Urothelium cell line (cell line): ENCODE data around the gene POGZ.

Source experiments
- DNase-seq: peaks from one replicate; pipeline ENCODE4 v3.0.0; 2011; ENCODE audit warnings: low spot score, mixed read lengths
- FAIRE-seq: peaks from 2 replicates; lab custom pipeline; 2011; peaks lifted over from hg19 to GRCh38; lab: Jason Lieb, UNC

The POGZ gene, protein sequence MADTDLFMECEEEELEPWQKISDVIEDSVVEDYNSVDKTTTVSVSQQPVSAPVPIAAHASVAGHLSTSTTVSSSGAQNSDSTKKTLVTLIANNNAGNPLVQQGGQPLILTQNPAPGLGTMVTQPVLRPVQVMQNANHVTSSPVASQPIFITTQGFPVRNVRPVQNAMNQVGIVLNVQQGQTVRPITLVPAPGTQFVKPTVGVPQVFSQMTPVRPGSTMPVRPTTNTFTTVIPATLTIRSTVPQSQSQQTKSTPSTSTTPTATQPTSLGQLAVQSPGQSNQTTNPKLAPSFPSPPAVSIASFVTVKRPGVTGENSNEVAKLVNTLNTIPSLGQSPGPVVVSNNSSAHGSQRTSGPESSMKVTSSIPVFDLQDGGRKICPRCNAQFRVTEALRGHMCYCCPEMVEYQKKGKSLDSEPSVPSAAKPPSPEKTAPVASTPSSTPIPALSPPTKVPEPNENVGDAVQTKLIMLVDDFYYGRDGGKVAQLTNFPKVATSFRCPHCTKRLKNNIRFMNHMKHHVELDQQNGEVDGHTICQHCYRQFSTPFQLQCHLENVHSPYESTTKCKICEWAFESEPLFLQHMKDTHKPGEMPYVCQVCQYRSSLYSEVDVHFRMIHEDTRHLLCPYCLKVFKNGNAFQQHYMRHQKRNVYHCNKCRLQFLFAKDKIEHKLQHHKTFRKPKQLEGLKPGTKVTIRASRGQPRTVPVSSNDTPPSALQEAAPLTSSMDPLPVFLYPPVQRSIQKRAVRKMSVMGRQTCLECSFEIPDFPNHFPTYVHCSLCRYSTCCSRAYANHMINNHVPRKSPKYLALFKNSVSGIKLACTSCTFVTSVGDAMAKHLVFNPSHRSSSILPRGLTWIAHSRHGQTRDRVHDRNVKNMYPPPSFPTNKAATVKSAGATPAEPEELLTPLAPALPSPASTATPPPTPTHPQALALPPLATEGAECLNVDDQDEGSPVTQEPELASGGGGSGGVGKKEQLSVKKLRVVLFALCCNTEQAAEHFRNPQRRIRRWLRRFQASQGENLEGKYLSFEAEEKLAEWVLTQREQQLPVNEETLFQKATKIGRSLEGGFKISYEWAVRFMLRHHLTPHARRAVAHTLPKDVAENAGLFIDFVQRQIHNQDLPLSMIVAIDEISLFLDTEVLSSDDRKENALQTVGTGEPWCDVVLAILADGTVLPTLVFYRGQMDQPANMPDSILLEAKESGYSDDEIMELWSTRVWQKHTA (N-terminal part only)

GRCh38 chr1:151459331-151460046 is at the start of gene POGZ:
Gene POGZ (minus strand): TSS chr1:151459494. CDS start chr1:151442204, 17,290 bp downstream.
- FAIRE-seq (no peak), DNase-seq (peak; percentile 93)

GRCh38 chr1:151508833-151509232 is 49.5 kb upstream of the POGZ start:
- FAIRE-seq (no peak), DNase-seq (no peak)

DNA sequence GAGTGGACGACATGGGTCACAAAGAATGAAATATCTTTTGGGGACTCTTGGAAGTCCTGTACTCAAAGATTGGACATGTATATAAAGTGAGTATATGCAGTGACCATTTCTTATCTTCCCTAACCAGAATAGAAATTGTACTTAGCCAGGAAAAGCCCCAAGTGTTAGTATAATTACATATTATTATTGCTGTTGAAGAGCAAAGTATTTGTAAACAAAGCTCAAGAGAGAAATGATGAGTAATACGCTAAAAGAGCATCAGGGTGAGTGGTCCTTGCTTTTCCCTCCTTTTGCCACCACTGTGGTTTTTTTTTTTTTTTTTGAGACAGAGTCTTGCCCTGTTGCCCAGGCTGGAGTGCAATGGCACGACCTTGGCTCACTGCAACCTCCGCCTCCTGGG is 45.5 kb upstream of the POGZ start:
- DNase-seq (no peak), FAIRE-seq (no peak)

GRCh38 chr1:151504252-151504651 is 45.0 kb upstream of the POGZ start:
- DNase-seq (no peak), FAIRE-seq (no peak)

DNA sequence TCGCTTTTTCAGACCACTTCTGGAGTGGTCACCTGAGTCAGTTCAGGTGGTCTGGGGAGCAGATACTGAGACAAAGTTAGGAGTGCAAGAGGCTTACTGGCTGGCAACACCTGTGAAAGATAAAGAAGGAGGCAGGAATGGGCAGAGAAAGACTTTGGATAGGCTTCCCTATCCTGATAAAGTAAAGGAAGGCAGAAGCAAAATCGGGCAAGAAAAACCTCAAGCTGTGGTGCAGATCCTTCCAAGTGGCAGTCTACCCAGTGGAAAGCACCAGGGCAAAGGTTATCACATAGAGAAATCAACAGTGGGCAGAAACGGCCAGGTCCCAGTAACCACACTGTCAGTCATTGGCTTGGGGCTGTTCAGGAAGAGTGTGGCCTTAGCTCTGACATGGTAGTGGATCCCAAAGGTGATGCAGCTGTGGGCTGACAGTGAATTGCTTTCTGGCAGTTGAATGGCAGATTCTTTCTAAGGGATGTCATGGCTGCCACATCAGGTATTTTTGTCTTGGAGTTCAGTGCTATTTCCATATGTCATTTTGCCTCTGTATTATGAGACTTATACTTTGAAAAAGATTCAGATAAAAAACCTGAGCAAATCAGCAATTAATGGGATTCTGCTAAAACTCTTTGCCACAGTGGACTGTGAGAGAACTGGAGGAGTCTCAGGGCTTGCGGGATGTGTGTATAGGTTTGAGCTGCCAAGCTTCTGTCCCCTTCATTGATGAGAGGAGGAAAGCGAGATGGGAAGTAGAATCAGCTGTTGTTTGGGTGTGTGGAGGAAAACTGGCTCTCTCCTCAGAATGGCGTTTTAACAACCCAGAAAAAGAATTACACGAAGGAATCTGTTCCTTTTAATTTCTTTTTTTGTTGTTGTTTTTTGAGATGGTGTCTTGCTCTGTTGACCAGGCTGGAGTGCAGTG is 43.8 kb upstream of the POGZ start:
- no peak for DNase-seq
- no peak for FAIRE-seq

- FAIRE-seq: no peak
Measured at GRCh38 chr1:151502035-151502700, 42.9 kb upstream of the POGZ start.

GRCh38 chr1:151501474-151501873 is 42.2 kb upstream of the POGZ start:
- FAIRE-seq (no peak), DNase-seq (no peak)

More at GRCh38 chr1:151502035-151502700, 42.9 kb upstream of the POGZ start:
- no peak for DNase-seq

GRCh38 chr1:151499930-151500329 is 40.6 kb upstream of the POGZ start:
- FAIRE-seq: no peak

DNA sequence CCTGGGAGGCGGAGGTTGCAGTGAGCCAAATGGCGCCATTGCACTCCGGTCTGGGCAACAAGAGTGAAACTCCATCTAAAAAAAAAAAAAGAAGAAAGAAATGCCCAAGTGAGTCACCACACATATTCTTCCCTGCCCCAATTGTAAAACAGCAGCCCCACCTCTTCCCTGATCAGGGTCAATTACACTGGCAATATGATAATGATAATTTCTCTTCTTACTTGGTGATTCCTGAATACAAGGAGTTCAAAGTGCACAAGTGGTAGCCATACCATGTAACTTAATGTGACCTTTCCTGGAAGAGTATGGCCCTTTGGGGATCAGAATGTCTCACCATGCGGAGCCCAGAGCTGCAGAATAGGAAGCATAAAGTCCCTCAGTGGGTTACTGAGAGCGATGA is 40.1 kb upstream of the POGZ start:
- DNase-seq: no peak
- FAIRE-seq: no peak

More at GRCh38 chr1:151499930-151500329, 40.6 kb upstream of the POGZ start:
- no peak for DNase-seq

- no peak for DNase-seq
- FAIRE-seq: no peak
Measured at GRCh38 chr1:151495316-151495715, 36.0 kb upstream of the POGZ start.

- no peak for FAIRE-seq
- peak; percentile 74 for DNase-seq
Measured at GRCh38 chr1:151494741-151495281, 35.5 kb upstream of the POGZ start.

- FAIRE-seq (no peak), DNase-seq (no peak)
Measured at GRCh38 chr1:151493042-151493441, 33.7 kb upstream of the POGZ start.

GRCh38 chr1:151492120-151492519 is 32.8 kb upstream of the POGZ start:
- DNase-seq (no peak), FAIRE-seq (no peak)

- FAIRE-seq (no peak), DNase-seq (no peak)
Measured at GRCh38 chr1:151491641-151492040, 32.3 kb upstream of the POGZ start.

DNA sequence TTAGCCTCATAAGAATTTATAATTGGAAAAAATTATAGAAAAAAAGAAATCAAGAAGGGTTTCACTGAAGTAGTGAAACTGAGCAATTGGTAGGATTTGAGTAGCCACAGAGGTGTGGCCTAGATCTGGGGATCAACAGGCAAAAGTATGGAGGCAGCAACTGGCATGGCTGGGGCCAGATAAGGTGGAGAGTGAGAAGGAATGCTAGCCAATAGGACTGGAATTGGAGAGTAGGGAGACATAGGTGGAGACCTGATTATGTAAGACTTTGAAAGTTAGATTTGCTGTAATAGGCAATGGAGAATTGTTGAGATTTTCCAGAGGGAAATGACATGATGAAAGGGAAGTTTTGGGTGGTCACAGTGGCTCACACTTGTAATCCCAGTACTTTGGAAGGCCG is 27.3 kb upstream of the POGZ start:
- DNase-seq: no peak
- no peak for FAIRE-seq

GRCh38 chr1:151485685-151486255 is 26.5 kb upstream of the POGZ start:
- DNase-seq: no peak
- no peak for FAIRE-seq

DNA sequence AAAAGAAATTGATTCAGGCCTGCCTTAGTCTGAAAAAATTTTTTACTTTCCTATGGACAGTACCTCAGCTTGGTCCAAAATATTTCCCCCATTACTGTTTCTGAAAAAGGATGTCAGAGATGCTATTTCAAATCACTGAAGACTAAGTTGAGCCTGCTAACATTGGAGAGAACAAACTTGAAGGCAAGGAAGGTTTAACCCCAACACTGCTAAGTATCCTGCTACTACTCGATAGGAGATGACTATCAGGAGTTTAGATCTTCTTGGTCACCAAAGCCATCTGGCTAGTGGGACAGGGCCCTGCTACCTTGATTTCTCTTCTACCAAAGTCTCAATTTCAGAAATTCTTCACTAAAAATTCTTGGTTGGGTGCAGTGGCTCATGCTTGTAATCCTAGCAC is 22.7 kb upstream of the POGZ start:
- DNase-seq (no peak), FAIRE-seq (no peak)

DNA sequence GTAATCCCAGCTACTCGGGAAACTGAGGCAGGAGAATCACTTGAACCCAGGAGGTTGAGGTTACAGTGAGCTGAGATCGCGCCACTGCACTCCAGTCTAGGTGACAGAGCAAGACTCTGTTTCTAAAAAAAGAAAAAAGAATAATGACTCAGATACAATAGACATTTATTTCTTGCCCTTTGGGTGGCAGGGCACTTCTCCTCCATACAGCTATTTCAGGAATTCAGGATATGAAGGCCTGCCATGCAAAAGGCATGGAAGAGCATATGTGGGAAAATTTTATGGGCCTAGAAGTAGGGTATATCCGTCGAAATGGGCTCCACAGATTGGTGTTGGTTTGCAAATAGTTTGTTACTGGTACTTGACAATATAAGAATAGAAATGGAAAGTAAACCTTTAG is 20.2 kb upstream of the POGZ start:
- DNase-seq (peak; percentile 47), FAIRE-seq (no peak)
